ENCODE measurements around the gene P2RX7. TPM values are rescaled to one million over a fixed set of nuclear protein-coding genes. Genes with fewer than 3 reads are reported as not detected.

The P2RX7 gene
- polyA plus RNA-seq, 2 of the 4 experiments (the other 2 are of a cell fraction), result 0.03 TPM; not detected in 1

GRCh38 chr12:121107681-121108080 lies 25.0 kb upstream of the P2RX7 start:
- no peak overlapping the region for H3K4me2 ChIP-seq
- FAIRE-seq, result no peak
- WGBS (ENCODE audit: missing lambda C conversion rate), result 50% methylated on average over 3 of the region's 3 CpGs
- H3K4me3 ChIP-seq, result no peak overlapping the region
- TF ChIP-seq ZC3H11A (IDR thresholded peaks at IDR 0.05) (no peak), PHF8 (IDR thresholded peaks at IDR 0.05; ENCODE audit: borderline replicate concordance, low read depth) (no peak), MAFK (IDR thresholded peaks at IDR 0.05; ENCODE audit: partially characterized antibody) (no peak), HDAC2 (IDR thresholded peaks at IDR 0.05) (no peak), RFX5 (IDR thresholded peaks at IDR 0.05) (no peak), RARB (CRISPR knock-in tag; IDR thresholded peaks at IDR 0.05) (no peak), EP300 (IDR thresholded peaks at IDR 0.05) (no peak), HOXB5 (CRISPR knock-in tag; IDR thresholded peaks at IDR 0.05) (no peak), SMC3 (IDR thresholded peaks at IDR 0.05) (no peak), NFE2L2 (conservative IDR thresholded peaks at IDR 0.05; ENCODE audit: low read length) (no peak)
- TF ChIP-seq, protein P1, sequence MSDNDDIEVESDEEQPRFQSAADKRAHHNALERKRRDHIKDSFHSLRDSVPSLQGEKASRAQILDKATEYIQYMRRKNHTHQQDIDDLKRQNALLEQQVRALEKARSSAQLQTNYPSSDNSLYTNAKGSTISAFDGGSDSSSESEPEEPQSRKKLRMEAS (IDR thresholded peaks at IDR 0.05), result no peak
- TF ChIP-seq, protein P2, sequence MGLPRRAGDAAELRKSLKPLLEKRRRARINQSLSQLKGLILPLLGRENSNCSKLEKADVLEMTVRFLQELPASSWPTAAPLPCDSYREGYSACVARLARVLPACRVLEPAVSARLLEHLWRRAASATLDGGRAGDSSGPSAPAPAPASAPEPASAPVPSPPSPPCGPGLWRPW (IDR thresholded peaks at IDR 0.05), result no peak
- ATAC-seq, result no peak; a peak in 1 of 6 replicates
- no peaks in the 10 kb centered on the region for H3K9me3 ChIP-seq
- CTCF ChIA-PET, result interaction anchor here (0.6 to 3.8 kb wide), 2 partner anchors 11 to 123 kb away, joined by 3 to 21 read pairs; no protein-coding TSS in a partner anchor
- H3K4me1 ChIP-seq, result no peaks in the 10 kb centered on the region
- POLR2A ChIA-PET, result interaction anchor here (0.6 kb wide), 1 partner anchor 95 kb away, joined by 4 read pairs; no protein-coding TSS in a partner anchor
- no peak overlapping the region for H3K27ac ChIP-seq
- no peak for DNase-seq (ENCODE audit: low read depth in 1 of 2, low spot score in 1 of 2)

DNA sequence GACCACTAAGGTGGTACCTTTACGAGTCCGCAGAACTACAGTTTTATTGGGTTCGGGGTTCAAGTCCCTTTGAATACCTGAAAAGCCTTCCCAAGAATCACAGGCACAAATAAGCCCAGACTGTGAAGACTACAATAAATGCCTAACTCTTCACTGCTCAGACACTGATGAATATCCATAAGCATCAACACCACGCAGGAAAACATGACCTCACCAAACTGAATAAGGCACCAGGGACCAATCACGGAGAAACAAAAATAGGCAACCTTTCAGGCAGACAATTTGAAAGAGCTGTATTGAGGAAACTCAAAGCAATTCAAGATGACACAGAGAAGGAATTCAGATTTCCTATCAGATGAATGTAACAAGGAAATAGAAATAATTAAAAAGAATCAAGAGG lies 24.2 kb upstream of the P2RX7 start:
- Histone ChIP-seq H3K4me3 (no peak overlapping the region), H3K4me1 (no peaks in the 10 kb centered on the region), H3K4me2 (no peak overlapping the region), H3K9me3 (no peaks in the 10 kb centered on the region), H3K27ac (no peak overlapping the region)
- FAIRE-seq, result no peak
- no peak for ATAC-seq
- WGBS (ENCODE audit: missing lambda C conversion rate), result 60% methylated on average over 5 of the region's 5 CpGs
- no peak for DNase-seq (ENCODE audit: low read depth in 1 of 2, low spot score in 1 of 2)
- CTCF ChIA-PET, result interaction anchor here (0.6 to 4.8 kb wide), 6 partner anchors 8 to 170 kb away, joined by 3 to 26 read pairs (median 16); no protein-coding TSS in a partner anchor
- POLR2A ChIA-PET, result interaction anchor here (0.6 kb wide), 1 partner anchor 96 kb away, joined by 4 read pairs; no protein-coding TSS in a partner anchor
- TF ChIP-seq KDM5A (IDR thresholded peaks at IDR 0.05) (no peak), RCOR1 (IDR thresholded peaks at IDR 0.05; ENCODE audit: low read depth, low read length) (no peak), CEBPB (IDR thresholded peaks at IDR 0.05) (no peak), EHMT2 (IDR thresholded peaks at IDR 0.05; ENCODE audit: low read depth) (no peak), REST (IDR thresholded peaks at IDR 0.05) (no peak), RNF2 (IDR thresholded peaks at IDR 0.05; ENCODE audit: borderline replicate concordance, low read depth) (no peak), NR3C1 (IDR thresholded peaks at IDR 0.05) (no peak), HMGXB4 (CRISPR knock-in tag; IDR thresholded peaks at IDR 0.05; ENCODE audit: borderline replicate concordance) (no peak)
